ENCODE data around the gene CCDC142.
A peak's percentile ranks its signal among the peaks of the same experiment; 100 is the strongest.

DNA sequence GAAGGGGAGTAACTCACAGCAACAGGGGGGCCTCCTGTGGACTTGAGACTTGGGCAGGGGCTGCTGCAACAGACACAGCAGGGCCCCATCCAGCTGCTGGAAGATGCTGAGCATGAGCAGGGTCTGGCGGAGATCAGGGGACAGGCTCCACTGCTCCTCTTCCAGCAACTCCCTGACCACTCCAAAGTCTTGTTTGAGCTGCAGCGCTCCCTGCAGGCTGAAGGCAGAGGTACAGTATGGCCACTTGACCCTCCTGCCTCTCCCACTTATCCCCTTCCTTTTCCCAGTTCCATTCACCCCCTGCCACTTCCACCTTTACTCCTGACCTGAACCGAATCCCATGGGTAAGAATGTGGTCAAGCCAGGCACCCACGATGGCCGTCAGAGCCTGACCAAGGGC, 7.9 kb downstream of the CCDC142 start:
- no peak for TF ChIP-seq POLR2A (IDR thresholded peaks at IDR 0.05)
- TF ChIP-seq, protein P1, sequence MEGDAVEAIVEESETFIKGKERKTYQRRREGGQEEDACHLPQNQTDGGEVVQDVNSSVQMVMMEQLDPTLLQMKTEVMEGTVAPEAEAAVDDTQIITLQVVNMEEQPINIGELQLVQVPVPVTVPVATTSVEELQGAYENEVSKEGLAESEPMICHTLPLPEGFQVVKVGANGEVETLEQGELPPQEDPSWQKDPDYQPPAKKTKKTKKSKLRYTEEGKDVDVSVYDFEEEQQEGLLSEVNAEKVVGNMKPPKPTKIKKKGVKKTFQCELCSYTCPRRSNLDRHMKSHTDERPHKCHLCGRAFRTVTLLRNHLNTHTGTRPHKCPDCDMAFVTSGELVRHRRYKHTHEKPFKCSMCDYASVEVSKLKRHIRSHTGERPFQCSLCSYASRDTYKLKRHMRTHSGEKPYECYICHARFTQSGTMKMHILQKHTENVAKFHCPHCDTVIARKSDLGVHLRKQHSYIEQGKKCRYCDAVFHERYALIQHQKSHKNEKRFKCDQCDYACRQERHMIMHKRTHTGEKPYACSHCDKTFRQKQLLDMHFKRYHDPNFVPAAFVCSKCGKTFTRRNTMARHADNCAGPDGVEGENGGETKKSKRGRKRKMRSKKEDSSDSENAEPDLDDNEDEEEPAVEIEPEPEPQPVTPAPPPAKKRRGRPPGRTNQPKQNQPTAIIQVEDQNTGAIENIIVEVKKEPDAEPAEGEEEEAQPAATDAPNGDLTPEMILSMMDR (IDR thresholded peaks at IDR 0.05 in 8 of 11, conservative IDR thresholded peaks at IDR 0.05 in 3 of 11), result peak in 1 of 11 experiments; percentile 19

Data from spleen (tissue), 7 donors.